Stimulated activated CD4-positive, alpha-beta T cell treated with anti-CD3 and anti-CD28 coated beads, Interleukin-4, amount 100 ng/mL, for 48 hours (primary cell): ENCODE data around the gene PRR9.
A peak's percentile ranks its signal among the peaks of the same experiment; 100 is the strongest.

Experiments used
- DNase-seq, 2 donors: peaks; one replicate each; pipeline ENCODE4 v3.0.0-alpha.2; 2020; ENCODE audit warnings: low read depth in 2 of 2

The PRR9 gene

DNA sequence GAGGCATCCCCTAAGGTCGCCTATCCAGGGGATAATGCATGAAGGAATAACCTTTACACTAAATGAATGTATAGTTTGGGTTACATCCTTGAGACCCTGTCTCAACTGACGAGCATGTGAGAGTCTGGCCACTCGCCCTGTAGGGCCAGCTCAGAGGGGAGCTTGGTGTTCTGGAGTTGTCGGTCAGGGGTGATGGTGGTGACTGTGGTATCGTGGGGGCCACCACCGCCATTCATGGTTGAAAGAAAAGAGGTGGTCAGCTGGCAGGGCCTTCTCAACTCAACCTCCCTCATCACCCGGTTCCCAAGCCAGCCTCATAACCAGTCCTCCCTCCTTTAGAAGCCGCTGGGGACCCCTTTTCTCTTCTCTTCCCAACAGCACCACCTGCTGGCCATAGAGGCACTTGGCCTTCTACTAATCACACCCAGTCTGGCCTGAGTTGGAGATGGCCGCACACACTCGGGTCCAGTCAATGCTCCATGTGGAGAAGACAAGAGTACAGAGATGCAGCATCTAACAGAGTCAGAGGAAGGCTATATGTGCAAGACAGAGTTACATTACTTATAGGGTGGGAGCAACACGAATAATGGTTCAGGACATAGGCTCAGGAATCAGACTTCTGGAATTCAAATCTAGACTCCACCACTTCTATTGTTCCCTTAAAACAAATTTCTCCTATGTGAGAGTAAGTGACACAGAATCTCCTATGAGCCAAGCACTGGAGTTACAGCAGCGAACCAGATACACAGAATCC, 11.9 kb downstream of the PRR9 start:
- peak; percentile 10 to 16 for DNase-seq

DNA sequence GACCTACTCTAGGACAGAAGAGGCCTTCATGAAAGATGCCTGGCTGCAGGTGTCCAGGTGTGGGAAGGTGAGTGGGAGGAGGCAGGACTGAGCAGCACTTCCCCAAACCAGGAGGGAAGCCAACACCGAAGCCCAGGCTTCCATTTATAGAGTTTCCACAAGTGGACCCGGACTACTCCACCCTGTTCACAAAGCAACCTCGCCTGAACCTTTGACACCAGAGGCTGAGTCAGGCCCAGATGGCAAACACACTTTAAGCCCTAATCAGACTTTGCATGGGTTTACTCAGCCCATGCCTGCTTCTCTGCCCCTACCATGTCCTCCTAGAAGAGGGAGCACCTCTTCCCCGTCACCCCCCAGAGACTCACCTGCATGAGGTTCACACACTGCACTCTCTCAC, 14.0 kb downstream of the PRR9 start:
- no peak for DNase-seq

- DNase-seq: no peak
Observed at GRCh38 chr1:153231785-153232184, 14.4 kb downstream of the PRR9 start.

DNA sequence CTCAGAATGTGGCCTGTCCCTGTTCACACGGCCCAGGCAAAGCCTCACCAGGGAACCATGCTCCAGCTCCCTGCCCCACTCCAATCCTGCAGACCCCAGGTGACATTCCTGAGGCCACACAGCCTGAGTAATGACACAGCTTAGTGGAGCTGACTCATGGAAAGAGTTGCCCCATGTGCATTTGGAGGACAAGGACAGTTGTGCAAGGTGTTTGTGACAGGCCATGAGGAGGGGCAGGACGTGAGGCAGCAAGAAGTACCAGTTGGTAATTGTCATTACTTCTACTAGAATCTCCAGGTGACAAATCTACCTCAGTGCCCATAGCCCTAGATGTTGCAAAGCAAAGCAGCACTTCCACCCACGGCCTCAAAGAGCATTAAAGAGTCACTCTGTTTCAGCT, 15.2 kb downstream of the PRR9 start:
- DNase-seq: no peak

DNA sequence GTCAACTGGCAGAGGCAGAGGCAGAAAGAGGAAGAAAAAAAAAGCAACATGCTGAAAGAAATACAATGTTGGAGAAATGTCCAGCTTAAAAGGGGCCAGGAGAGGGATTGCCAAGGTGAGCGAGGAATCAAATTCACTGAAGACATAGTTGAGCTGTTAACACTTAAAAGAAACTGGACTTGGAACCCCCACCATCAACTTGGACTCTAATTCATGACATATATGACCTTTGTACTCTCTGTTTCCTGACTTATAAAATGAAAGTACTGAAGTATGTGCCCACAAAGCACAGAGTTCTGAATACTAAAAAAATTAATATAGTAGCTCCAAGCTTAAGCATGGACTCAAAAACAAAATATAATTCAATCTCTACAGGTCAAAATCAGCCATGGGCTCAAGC, 16.1 kb downstream of the PRR9 start:
- no peak for DNase-seq

DNA sequence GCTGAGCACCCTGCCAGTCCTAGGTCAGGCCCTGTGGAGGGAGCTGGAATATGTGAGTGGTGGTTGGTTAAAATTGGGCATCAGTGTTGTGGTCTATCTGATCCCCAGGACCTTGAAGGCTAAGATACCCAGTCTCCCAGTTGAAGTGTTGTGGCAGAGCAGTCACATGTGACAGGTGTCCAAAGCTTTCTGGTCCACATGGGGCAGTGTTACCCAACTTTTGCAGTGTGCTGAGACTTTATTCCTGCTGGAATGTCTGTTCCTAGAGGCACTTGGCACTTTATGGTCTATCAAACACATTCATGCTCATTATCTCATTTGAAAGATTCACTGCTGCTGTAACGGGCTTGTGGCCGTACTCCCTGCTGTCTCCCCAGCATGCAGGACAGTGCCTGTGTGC, 21.1 kb downstream of the PRR9 start:
- DNase-seq: no peak

DNA sequence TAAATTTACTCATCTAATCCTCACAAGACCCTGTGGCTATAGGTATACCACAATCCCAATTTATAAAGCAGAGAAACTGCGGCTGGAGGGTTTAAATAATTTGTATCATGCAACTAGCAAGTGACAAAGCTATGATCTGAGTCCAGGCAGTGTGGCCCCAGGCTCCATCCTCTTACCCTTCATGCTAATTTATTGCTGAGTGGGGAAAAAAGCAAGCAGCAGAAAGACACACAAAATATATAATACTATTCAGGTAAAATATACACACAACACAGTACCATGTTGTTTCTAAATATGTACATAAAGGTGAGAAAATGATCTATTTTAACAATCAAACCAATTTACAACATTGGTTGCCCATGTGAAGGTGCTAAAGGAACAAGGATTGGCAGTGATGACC, 24.8 kb downstream of the PRR9 start:
- DNase-seq: no peak

DNA sequence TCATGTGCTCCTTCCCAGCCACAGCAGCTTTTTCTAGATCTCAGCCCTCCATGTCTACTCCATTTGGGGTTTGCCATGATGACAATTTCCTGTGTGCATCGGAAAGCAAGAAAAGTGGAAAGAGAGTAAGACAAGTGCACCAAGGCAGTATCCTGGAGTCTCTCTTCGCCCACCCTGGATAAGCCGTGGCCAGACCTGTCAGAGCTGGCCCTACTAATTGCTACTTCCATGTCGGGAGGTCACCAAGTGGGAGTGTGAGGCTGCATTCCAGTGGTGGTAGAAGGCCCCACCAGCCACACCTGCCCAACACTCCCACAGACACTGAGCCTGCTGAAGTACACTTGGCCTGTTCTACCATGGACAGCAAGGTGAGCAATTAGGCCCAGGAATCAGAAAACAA, 28.1 kb downstream of the PRR9 start:
- no peak for DNase-seq

GRCh38 chr1:153246018-153246417, 28.6 kb downstream of the PRR9 start:
- no peak for DNase-seq

GRCh38 chr1:153246825-153247224, 29.4 kb downstream of the PRR9 start:
- DNase-seq: no peak

GRCh38 chr1:153248176-153248879, 30.9 kb downstream of the PRR9 start:
- DNase-seq: no peak

DNA sequence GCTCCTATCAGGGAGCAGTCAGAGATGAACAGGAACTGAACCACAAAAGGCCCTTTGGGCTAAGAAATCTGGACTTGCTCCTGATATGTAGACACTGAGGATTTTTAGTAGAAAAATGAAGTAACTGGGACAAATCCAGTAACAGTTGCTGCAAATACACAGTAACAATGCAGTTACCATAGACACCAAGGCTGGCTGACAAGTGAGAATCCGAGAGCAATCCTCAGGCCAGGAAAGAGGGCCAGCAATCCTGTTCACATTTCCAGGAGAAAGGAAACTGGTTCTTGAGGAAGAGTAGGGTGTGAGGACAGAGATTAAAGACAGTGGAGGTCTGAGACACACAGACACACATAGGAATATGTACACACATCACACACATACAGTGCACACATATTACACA, 32.8 kb downstream of the PRR9 start:
- no peak for DNase-seq

GRCh38 chr1:153251087-153251486, 33.7 kb downstream of the PRR9 start:
- no peak for DNase-seq

DNA sequence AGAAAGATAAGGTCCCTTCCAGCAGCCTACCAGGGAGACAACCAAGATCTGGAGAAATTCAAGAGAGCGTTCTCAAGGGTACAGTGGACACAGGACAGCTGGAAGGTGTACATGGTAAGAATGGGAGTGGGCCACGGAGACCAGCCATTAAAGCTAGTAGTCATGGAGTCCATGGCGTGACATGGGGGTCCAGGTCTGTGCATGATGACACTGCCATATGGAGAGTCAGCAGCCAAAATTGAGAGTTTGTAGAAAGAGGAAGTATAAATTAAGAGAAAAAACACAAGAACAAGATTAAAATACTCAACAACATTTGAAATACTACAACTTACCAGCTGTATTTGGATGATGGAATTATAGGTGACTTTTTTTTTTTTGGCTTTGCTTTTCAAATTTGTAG, 34.2 kb downstream of the PRR9 start:
- DNase-seq: no peak

DNA sequence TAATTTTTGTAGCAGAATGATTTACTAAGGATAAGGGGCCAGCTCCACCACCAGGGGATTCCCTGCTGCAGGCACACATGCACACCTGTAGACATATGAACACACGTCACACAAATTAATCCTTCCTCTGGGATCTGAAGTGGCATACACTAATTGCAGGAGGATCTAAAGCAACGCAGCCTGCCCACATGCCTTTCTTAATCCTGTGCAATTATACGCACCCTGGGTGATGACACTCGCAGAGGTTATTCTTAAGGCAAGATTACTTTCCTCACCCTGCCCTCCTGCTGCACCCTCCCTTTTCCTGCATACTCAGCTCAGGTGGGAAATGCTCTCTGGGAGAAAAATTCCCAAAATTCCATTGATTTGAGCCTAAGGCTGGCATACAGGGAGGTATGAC, 34.6 kb downstream of the PRR9 start:
- DNase-seq: no peak

DNA sequence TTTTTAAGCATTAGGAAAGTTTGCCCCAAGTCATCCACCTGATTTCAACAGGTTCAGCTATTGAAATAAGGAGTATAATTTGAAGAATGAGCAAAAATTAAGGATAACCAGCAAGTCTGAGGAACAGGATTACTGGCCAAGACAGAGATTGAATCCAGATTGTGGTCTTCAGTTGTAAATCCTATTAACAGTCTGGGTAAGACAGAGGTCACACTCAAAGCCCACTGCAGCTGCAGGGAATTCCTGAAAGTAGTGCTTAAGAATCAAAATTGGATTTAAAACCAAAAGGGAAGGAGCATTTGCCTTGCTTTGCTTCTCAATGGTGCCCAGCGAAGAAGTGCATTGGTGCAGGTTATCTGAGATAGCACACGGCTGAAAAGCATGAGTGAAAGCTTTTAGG, 35.7 kb downstream of the PRR9 start:
- DNase-seq: no peak

- no peak for DNase-seq
Observed at GRCh38 chr1:153253693-153254092, 36.3 kb downstream of the PRR9 start.

GRCh38 chr1:153259387-153259786, 42.0 kb downstream of the PRR9 start, which contains the start of gene LORICRIN:
Gene LORICRIN, plus strand, starts transcription at chr1:153259687. Its CDS starts 1,263 bp downstream, at chr1:153260950.
- no peak for DNase-seq

GRCh38 chr1:153260585-153261280, 43.3 kb downstream of the PRR9 start:
- DNase-seq: peak in 1 of 2 donors; percentile 3

- peak in 1 of 2 donors; percentile 2 for DNase-seq
Observed at GRCh38 chr1:153261281-153262069, 44.1 kb downstream of the PRR9 start.

DNA sequence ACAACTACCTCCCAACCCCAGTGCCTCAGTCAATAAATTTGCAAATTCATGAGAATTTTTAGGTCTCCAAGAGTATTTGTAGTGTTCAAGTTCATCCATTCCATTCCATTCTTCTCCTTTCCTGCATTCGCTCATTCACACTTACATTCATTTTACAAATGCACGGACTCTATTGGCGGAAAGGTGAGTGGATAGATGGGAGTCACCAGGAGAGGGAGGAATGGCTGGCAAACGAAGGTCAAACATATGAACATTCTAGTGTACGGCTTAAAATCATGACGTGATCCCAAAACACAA, 44.6 kb downstream of the PRR9 start:
- DNase-seq: no peak

GRCh38 chr1:153262462-153263157, 45.2 kb downstream of the PRR9 start:
- DNase-seq: no peak
